Body of pancreas (tissue), 4 donors: ENCODE measurements around the gene NPR3.
"Not testable (repeated sequence)": the region's sequence is repeated elsewhere in the genome, so short reads cannot be mapped to it uniquely, and the experiment has no call there.

ENCODE experiments used
- CTCF ChIP-seq, 7 experiments: fragments of 450-650 bp in 4 of 7; fragments of 200-600 bp in 3 of 7; sonication (generic) in 3 of 7; IDR thresholded peaks; one replicate each; pipeline ENCODE4 v1.5.1; 2016 to 2019; ENCODE audit warnings: antibody characterized with exemption in 7 of 7
- POLR2A ChIP-seq, 3 donors: fragments of 450-650 bp; IDR thresholded peaks; one replicate each; pipeline ENCODE4 v1.6.1; 2016; ENCODE audit warnings: antibody characterized with exemption in 3 of 3, mild to moderate bottlenecking in 2 of 3

- not testable (repeated sequence) for TF ChIP-seq CTCF, POLR2A (IDR thresholded peaks at IDR 0.05)
Measured at GRCh38 chr5:32805462-32805861, 94.3 kb downstream of the NPR3 start.
